ENCODE results near the gene ABCF3. TPM values are rescaled to one million over a fixed set of nuclear protein-coding genes. Genes with fewer than 3 reads are reported as not detected.

ABCF3 gene
- total RNA-seq, 1 experiment from 2014 or later: 63.6 TPM

DNA sequence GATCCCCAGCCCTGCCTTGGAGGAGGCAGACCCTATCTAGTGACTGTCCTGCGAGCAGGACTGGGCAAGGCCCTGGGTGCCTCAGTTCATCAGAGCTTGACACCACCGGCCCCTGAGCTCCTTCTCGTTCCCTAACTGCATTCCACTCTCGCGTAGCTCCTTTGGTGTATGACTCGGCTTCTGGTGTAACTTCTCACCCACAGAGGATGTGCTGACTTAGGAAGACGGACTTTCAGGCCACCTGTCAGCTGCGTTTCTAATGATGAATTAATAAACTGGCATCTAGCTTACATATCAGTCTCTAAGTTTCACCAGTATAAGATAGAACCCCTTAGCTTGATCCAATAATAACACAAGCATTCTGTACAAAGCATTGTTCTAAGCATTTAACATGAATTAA lies 17.5 kb downstream of the ABCF3 start:
- Mint-ChIP-seq H3K27me3 (ENCODE audit: low read depth) (no peaks in the 10 kb centered on the region), H3K27ac (no peak overlapping the region), H3K36me3 (no peaks in the 10 kb centered on the region), H3K4me1 (no peaks in the 10 kb centered on the region), H3K4me3 (no peak overlapping the region), H3K9me3 (no peaks in the 10 kb centered on the region)
- ChIA-PET CTCF (interaction anchor here (1.5 kb wide), 1 partner anchor 24 kb away, joined by 3 read pairs; no protein-coding TSS in a partner anchor), POLR2A (interaction anchor here (0.5 kb wide), 1 partner anchor 11 kb away, joined by 9 read pairs; no protein-coding TSS in a partner anchor)
- no peak for TF ChIP-seq ZBTB21 (CRISPR knock-in tag; IDR thresholded peaks at IDR 0.05; ENCODE audit: borderline replicate concordance)
- TF ChIP-seq TP53 (CRISPR knock-in tag; IDR thresholded peaks at IDR 0.05): no peak
- TF ChIP-seq ZNF121 (CRISPR knock-in tag; IDR thresholded peaks at IDR 0.05): no peak
- no peak for TF ChIP-seq ETV6 (CRISPR knock-in tag; IDR thresholded peaks at IDR 0.05)
- no peak for TF ChIP-seq GRHL2 (CRISPR knock-in tag; IDR thresholded peaks at IDR 0.05; ENCODE audit: insufficient replicate concordance, severe bottlenecking)
- TF ChIP-seq, protein P1, sequence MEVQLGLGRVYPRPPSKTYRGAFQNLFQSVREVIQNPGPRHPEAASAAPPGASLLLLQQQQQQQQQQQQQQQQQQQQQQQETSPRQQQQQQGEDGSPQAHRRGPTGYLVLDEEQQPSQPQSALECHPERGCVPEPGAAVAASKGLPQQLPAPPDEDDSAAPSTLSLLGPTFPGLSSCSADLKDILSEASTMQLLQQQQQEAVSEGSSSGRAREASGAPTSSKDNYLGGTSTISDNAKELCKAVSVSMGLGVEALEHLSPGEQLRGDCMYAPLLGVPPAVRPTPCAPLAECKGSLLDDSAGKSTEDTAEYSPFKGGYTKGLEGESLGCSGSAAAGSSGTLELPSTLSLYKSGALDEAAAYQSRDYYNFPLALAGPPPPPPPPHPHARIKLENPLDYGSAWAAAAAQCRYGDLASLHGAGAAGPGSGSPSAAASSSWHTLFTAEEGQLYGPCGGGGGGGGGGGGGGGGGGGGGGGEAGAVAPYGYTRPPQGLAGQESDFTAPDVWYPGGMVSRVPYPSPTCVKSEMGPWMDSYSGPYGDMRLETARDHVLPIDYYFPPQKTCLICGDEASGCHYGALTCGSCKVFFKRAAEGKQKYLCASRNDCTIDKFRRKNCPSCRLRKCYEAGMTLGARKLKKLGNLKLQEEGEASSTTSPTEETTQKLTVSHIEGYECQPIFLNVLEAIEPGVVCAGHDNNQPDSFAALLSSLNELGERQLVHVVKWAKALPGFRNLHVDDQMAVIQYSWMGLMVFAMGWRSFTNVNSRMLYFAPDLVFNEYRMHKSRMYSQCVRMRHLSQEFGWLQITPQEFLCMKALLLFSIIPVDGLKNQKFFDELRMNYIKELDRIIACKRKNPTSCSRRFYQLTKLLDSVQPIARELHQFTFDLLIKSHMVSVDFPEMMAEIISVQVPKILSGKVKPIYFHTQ (CRISPR knock-in tag; IDR thresholded peaks at IDR 0.05): no peak
- TF ChIP-seq, protein P2, sequence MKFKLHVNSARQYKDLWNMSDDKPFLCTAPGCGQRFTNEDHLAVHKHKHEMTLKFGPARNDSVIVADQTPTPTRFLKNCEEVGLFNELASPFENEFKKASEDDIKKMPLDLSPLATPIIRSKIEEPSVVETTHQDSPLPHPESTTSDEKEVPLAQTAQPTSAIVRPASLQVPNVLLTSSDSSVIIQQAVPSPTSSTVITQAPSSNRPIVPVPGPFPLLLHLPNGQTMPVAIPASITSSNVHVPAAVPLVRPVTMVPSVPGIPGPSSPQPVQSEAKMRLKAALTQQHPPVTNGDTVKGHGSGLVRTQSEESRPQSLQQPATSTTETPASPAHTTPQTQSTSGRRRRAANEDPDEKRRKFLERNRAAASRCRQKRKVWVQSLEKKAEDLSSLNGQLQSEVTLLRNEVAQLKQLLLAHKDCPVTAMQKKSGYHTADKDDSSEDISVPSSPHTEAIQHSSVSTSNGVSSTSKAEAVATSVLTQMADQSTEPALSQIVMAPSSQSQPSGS (CRISPR knock-in tag; IDR thresholded peaks at IDR 0.05; ENCODE audit: borderline replicate concordance, low read depth): no peak
- no peak for TF ChIP-seq MXD4 (CRISPR knock-in tag; IDR thresholded peaks at IDR 0.05; ENCODE audit: borderline replicate concordance)
- no peak for TF ChIP-seq ZNF263 (CRISPR knock-in tag; IDR thresholded peaks at IDR 0.05; ENCODE audit: low read depth)
- no peak for TF ChIP-seq ZNF232 (CRISPR knock-in tag; IDR thresholded peaks at IDR 0.05)
- ATAC-seq (no peak), DNase-seq (ENCODE audit: low spot score) (no peak)

DNA sequence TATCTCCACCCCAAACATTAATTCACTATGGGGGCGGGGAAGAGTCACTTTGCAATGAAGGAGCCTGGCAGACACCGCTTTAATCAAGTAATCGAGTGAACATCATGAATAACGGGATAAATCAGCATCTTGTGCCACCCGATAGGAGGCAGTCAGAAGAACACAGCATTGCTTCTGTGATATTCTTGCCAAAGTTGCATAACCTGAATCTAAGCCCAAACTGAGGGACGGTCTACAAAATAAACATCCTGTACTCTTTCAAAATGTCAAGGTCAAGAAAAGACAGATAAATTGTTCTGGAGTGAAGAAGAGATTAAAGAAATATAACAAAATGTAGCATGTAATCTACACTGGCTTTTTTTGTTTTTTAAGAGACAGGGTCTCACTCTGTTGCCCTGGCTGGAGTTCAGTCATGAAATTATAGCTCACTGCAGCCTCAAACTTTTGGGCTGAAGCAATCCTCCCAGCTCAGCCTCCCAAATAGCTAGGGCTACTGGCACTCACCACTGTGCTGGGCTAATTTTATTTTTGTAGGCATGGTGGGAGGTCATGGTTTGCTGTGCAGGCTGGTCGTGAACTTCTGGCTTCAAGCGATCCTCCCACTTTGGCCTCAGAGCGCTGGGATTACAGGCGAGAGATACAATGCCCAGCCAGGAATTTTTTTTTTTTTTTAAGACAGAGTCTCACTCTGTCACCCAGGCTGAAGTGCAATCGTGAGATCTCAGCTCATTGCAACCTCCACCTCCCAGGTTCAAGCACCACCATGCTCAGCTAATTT lies 23.3 kb downstream of the ABCF3 start:
- CTCF ChIA-PET: interaction anchor here (1.3 to 4.0 kb wide), 3 partner anchors 11 to 305 kb away, joined by 4 to 19 read pairs (median 8); no protein-coding TSS in a partner anchor
- no peaks in the 10 kb centered on the region for H3K36me3 Mint-ChIP-seq
- no peak overlapping the region for H3K4me3 Mint-ChIP-seq
- no peak overlapping the region for H3K27ac Mint-ChIP-seq
- POLR2A ChIA-PET: no interaction called here
- no peaks in the 10 kb centered on the region for H3K9me3 Mint-ChIP-seq
- H3K27me3 Mint-ChIP-seq (ENCODE audit: low read depth): no peaks in the 10 kb centered on the region; the same call in 1 of the 2 replicates
- DNase-seq (ENCODE audit: low spot score): no peak
- no peaks in the 10 kb centered on the region for H3K4me1 Mint-ChIP-seq
- ATAC-seq: no peak
- TF ChIP-seq NR3C1 (CRISPR knock-in tag; conservative IDR thresholded peaks at IDR 0.05; ENCODE audit: low read depth): no peak
- TF ChIP-seq CREB1 (CRISPR knock-in tag; IDR thresholded peaks at IDR 0.05): no peak
- no peak for TF ChIP-seq EMX1 (CRISPR knock-in tag; IDR thresholded peaks at IDR 0.05)
- no peak for TF ChIP-seq SMAD3 (CRISPR knock-in tag; IDR thresholded peaks at IDR 0.05; ENCODE audit: borderline replicate concordance)
- TF ChIP-seq NFYB (CRISPR knock-in tag; conservative IDR thresholded peaks at IDR 0.05; ENCODE audit: low read depth): no peak
- no peak for TF ChIP-seq MXD4 (CRISPR knock-in tag; IDR thresholded peaks at IDR 0.05; ENCODE audit: borderline replicate concordance)
- TF ChIP-seq CBFB (CRISPR knock-in tag; IDR thresholded peaks at IDR 0.05; ENCODE audit: low read depth): no peak
- TF ChIP-seq ZNF232 (CRISPR knock-in tag; IDR thresholded peaks at IDR 0.05): no peak
- TF ChIP-seq, protein P3, sequence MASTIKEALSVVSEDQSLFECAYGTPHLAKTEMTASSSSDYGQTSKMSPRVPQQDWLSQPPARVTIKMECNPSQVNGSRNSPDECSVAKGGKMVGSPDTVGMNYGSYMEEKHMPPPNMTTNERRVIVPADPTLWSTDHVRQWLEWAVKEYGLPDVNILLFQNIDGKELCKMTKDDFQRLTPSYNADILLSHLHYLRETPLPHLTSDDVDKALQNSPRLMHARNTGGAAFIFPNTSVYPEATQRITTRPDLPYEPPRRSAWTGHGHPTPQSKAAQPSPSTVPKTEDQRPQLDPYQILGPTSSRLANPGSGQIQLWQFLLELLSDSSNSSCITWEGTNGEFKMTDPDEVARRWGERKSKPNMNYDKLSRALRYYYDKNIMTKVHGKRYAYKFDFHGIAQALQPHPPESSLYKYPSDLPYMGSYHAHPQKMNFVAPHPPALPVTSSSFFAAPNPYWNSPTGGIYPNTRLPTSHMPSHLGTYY (CRISPR knock-in tag; IDR thresholded peaks at IDR 0.05): no peak
- TF ChIP-seq, protein P4, sequence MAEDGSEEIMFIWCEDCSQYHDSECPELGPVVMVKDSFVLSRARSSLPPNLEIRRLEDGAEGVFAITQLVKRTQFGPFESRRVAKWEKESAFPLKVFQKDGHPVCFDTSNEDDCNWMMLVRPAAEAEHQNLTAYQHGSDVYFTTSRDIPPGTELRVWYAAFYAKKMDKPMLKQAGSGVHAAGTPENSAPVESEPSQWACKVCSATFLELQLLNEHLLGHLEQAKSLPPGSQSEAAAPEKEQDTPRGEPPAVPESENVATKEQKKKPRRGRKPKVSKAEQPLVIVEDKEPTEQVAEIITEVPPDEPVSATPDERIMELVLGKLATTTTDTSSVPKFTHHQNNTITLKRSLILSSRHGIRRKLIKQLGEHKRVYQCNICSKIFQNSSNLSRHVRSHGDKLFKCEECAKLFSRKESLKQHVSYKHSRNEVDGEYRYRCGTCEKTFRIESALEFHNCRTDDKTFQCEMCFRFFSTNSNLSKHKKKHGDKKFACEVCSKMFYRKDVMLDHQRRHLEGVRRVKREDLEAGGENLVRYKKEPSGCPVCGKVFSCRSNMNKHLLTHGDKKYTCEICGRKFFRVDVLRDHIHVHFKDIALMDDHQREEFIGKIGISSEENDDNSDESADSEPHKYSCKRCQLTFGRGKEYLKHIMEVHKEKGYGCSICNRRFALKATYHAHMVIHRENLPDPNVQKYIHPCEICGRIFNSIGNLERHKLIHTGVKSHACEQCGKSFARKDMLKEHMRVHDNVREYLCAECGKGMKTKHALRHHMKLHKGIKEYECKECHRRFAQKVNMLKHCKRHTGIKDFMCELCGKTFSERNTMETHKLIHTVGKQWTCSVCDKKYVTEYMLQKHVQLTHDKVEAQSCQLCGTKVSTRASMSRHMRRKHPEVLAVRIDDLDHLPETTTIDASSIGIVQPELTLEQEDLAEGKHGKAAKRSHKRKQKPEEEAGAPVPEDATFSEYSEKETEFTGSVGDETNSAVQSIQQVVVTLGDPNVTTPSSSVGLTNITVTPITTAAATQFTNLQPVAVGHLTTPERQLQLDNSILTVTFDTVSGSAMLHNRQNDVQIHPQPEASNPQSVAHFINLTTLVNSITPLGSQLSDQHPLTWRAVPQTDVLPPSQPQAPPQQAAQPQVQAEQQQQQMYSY (CRISPR knock-in tag; IDR thresholded peaks at IDR 0.05): no peak
- no peak for TF ChIP-seq TP53 (CRISPR knock-in tag; IDR thresholded peaks at IDR 0.05)
- TF ChIP-seq, protein P5, sequence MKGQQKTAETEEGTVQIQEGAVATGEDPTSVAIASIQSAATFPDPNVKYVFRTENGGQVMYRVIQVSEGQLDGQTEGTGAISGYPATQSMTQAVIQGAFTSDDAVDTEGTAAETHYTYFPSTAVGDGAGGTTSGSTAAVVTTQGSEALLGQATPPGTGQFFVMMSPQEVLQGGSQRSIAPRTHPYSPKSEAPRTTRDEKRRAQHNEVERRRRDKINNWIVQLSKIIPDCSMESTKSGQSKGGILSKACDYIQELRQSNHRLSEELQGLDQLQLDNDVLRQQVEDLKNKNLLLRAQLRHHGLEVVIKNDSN (CRISPR knock-in tag; IDR thresholded peaks at IDR 0.05): no peak
- TF ChIP-seq, protein P6, sequence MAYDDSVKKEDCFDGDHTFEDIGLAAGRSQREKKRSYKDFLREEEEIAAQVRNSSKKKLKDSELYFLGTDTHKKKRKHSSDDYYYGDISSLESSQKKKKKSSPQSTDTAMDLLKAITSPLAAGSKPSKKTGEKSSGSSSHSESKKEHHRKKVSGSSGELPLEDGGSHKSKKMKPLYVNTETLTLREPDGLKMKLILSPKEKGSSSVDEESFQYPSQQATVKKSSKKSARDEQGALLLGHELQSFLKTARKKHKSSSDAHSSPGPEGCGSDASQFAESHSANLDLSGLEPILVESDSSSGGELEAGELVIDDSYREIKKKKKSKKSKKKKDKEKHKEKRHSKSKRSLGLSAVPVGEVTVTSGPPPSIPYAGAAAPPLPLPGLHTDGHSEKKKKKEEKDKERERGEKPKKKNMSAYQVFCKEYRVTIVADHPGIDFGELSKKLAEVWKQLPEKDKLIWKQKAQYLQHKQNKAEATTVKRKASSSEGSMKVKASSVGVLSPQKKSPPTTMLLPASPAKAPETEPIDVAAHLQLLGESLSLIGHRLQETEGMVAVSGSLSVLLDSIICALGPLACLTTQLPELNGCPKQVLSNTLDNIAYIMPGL (CRISPR knock-in tag; IDR thresholded peaks at IDR 0.05): no peak
- TF ChIP-seq ZNF121 (CRISPR knock-in tag; IDR thresholded peaks at IDR 0.05): no peak
- no peak for TF ChIP-seq TEAD1 (CRISPR knock-in tag; IDR thresholded peaks at IDR 0.05)
- TF ChIP-seq ATF1 (CRISPR knock-in tag; IDR thresholded peaks at IDR 0.05): no peak
- no peak for TF ChIP-seq SP1 (CRISPR knock-in tag; conservative IDR thresholded peaks at IDR 0.05)

All from WTC11 (cell line).